ENCODE results near the gene TNP1.

TNP1 gene

GRCh38 chr2:216872624-216873023 lies 12.8 kb upstream of the TNP1 start:
- DNase-seq = no peak

DNA sequence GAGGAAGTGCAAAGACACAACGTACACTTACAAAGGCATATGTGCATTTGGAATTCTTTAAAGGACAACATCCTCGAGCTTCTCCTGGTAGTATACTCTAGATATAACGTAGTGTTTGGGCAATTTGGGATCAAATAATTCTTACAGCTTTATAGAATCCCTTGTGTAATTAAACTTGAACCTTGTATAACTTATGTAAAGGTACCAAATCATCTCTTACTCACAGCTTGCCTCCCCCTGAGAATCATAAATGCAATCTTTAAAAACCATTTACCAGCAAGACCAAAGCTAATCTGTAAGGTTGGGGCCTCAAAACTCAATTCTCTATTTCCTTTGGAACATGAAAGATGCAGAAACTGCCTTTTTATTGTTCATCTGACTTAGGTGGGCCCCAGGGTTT lies 12.2 kb upstream of the TNP1 start:
- DNase-seq = no peak

GRCh38 chr2:216871333-216871934 lies 11.6 kb upstream of the TNP1 start:
- DNase-seq = no peak

- no peak for DNase-seq
Observed at GRCh38 chr2:216870508-216871332, 10.9 kb upstream of the TNP1 start.

DNA sequence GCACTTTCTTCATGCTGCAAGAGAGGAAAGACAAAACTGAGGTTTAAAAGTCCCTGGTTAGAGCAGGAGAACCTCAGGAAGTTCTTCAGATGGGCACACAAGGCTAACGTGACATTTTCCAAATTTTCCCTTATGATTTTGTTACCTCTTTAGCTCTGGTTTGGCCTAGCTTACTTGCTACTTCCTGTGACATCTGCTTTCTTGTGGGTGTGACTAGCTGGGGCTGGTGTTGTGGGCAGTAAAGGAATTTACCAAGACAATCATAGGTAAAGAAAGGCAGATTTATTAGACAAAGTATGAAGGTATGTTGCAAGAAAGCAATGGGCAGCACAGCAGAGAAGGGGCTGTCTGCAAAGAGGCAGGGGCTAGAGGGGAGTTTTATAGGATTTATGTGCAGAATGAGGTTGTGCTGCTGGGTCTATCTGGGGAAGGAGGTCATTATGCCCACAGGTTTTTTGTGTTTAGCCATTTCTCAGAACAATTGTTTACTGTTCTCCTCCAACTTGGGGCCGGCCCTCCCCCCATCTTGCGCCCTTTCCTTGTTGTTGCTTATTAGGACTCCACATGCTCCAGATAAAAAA lies 6.7 kb upstream of the TNP1 start:
- no peak for DNase-seq

DNA sequence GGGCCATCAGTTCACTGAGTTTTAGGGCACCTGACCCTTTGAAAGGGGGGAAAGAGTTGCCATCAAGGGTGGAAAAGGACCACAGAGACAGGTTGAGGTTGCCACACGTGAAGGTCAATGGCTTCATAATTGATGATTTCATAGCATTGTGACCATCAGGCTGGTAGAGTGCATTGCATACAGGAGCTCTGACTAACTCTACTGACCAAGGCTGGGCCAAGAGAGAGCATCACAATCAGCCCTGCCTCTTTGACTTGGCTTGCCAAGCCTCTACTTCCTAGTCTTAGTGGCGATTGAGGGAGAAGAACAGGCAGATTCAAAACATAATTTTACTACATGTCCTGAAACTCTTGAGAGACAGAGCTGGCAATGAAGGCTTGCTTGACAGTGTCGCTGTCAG lies 5.8 kb upstream of the TNP1 start:
- no peak for DNase-seq

DNA sequence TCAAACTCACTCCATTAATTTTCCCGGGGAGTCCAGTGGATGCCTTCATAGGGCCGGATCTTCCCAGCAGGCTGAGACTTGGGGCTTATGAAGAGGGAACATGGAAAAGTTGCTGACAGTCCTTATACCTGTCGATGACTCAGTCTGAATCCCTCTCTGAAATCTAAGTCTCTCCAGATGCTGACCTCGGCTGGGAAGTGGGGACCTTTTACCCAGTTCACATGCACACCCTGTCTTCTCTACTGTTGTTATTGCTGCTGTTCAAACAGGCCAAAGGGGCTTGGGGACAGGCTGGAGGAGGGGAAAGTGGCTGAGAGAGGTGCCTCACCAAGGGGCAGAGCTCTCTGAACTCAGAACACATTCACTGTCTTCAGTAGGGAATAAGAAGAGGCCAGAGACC lies 4.1 kb upstream of the TNP1 start:
- DNase-seq = no peak

- DNase-seq = no peak
Observed at GRCh38 chr2:216862628-216863398, 2.9 kb upstream of the TNP1 start.

GRCh38 chr2:216860426-216861137 lies 718 bp upstream of the TNP1 start:
- no peak for DNase-seq

DNA sequence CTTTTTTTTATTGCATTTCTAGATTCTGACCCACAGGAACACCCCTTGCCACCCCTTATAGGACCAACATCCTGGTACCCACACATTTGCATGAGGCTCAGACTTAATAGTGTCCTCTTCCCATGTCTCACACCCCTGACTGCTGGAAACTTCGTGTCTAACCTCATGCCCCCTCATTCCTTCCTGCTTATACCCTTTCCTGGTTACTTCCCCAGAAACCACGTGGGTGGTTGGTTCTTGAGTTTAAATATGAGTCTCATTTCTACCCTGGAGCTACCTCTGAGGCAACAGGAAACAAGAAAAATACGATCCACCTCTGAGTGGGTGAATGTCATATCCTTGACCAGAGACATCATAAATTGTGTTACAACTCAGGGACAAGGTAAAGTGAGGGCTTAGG lies 1.6 kb downstream of the TNP1 start:
- DNase-seq = no peak

GRCh38 chr2:216857131-216857550 lies 2.7 kb downstream of the TNP1 start:
- no peak for DNase-seq

DNA sequence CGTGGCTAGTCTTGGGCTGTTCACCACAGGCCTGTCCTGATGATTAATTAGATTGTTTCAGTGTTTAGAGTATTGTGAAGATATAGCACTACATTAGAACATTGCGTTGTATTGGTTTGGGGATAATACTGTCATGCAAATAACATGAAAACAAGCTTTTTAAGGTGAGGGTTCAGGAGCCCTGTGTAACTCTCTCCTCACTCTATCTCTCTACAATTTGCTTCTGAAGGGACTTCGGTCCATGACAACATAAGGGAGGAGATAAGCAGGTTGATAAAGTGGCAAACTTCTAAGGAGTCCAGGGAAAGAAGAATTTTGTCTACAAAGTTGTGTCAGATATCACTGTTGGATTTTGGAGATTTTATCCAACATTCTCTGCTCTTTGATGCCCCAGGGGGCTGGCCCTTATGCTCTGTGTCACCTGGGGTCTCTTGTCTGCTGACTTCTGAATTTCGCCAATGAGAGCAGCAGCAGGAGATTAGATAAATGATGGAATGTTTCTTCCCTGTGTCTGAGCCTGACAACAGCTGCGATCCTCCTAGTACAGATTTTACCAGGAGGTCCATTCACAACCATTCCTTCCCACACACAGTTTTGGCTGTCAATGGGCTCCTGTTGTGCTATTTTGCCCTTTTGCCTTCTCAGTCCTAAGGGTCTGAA lies 3.3 kb downstream of the TNP1 start:
- DNase-seq = no peak

GRCh38 chr2:216855605-216856004 lies 4.3 kb downstream of the TNP1 start:
- DNase-seq = no peak

GRCh38 chr2:216855079-216855478 lies 4.8 kb downstream of the TNP1 start:
- DNase-seq = no peak

GRCh38 chr2:216851486-216852090 lies 8.3 kb downstream of the TNP1 start:
- no peak for DNase-seq

DNA sequence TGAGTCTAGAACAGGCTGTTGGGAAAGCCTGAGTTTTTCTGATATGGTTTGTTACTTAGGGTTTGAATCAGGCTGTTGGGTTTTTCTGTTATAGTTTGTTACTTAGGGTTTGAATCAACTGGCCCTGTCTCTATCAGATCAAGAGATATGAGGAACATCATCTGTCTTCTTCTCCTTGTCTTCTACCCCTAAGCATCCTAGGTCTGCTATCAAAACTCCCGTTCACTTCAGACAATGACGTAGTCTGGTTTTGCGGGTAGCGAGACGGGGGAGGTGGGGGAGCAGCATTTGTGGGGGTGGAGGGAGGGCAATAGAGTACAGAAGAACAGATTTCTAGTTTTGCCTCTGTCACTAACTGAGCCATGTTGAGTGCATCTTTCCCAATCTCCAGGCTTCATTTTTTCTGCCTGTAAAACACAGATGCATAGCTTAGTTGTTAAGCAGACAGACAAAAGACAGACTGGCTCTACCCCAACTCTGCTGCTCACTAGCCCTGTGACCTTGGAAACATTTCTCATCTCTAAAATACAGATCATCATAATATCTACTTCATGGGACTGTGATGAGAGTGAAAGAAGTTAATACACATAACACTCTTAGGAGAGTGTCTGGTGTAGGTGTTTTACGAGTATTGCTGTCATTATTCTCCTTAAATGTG lies 9.1 kb downstream of the TNP1 start:
- DNase-seq = no peak

GRCh38 chr2:216849987-216850386 lies 9.9 kb downstream of the TNP1 start:
- DNase-seq = no peak

DNA sequence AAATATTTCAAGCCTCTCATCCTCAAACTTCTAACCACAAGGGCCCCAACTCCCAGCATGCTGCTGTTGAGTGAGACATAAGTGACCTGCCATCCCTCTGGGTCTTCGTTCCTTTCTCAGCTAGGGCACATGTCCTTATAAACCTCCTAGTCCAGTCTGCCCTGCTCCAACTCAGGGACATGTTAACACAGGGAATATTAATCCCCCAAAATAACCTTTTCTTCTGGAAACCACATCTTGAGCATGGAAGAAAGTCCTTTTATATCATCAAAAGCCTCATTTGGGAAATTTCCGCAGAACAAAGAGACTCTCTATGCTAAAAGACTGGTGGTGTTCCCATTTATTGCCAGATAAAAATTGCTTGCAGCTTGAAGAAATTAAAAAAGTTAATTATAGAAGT lies 14.4 kb downstream of the TNP1 start:
- no peak for DNase-seq

GRCh38 chr2:216842636-216843035 lies 17.2 kb downstream of the TNP1 start:
- DNase-seq = no peak

GRCh38 chr2:216839688-216840087 lies 20.2 kb downstream of the TNP1 start:
- no peak for DNase-seq

- DNase-seq = no peak
Observed at GRCh38 chr2:216838151-216838550, 21.7 kb downstream of the TNP1 start.

Measured in NCI-H510A (cell line).